DND-41 (cell line): ENCODE measurements around the gene CAMP.

Experiments used
- EZH2 ChIP-seq: IDR thresholded peaks from 3 replicates; pipeline ENCODE4 v1.6.1; 2012; ENCODE audit warnings: borderline replicate concordance, low read depth, mild to moderate bottlenecking, moderate library complexity, low read length, inconsistent platforms; ENCODE audit not compliant: severe bottlenecking
- TF ChIP-seq, protein P1 (sequence below): IDR thresholded peaks from 2 replicates; pipeline ENCODE4 v1.5.1; 2012; ENCODE audit warnings: borderline replicate concordance, low read length, moderate library complexity, mild to moderate bottlenecking; ENCODE audit not compliant: poor library complexity, severe bottlenecking; ENCODE audit errors: extremely low read depth

- TF ChIP-seq, protein P1, sequence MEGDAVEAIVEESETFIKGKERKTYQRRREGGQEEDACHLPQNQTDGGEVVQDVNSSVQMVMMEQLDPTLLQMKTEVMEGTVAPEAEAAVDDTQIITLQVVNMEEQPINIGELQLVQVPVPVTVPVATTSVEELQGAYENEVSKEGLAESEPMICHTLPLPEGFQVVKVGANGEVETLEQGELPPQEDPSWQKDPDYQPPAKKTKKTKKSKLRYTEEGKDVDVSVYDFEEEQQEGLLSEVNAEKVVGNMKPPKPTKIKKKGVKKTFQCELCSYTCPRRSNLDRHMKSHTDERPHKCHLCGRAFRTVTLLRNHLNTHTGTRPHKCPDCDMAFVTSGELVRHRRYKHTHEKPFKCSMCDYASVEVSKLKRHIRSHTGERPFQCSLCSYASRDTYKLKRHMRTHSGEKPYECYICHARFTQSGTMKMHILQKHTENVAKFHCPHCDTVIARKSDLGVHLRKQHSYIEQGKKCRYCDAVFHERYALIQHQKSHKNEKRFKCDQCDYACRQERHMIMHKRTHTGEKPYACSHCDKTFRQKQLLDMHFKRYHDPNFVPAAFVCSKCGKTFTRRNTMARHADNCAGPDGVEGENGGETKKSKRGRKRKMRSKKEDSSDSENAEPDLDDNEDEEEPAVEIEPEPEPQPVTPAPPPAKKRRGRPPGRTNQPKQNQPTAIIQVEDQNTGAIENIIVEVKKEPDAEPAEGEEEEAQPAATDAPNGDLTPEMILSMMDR: no peak
- no peak for TF ChIP-seq EZH2
Observed at GRCh38 chr3:48267782-48268181, 44.5 kb downstream of the CAMP start.
